NCI-H146 (cell line): ENCODE data around the gene LENG1.

Source experiments
- DNase-seq: peaks from one replicate; lab custom pipeline; 2025; lab: John Stamatoyannopoulos, UW

The LENG1 gene

GRCh38 chr19:54164369-54165068, 5.0 kb upstream of the LENG1 start:
- DNase-seq = peak; percentile 82

GRCh38 chr19:54162884-54163283, 3.4 kb upstream of the LENG1 start:
- no peak for DNase-seq

- peak; percentile 88 for DNase-seq
Measured at GRCh38 chr19:54162241-54162805, 2.8 kb upstream of the LENG1 start.

GRCh38 chr19:54160854-54161253, 1.3 kb upstream of the LENG1 start:
- peak; percentile 56 for DNase-seq

- peak; percentile 56 for DNase-seq
Measured at GRCh38 chr19:54160182-54160811, 776 bp upstream of the LENG1 start.

GRCh38 chr19:54158812-54159351, 639 bp downstream of the LENG1 start:
- DNase-seq = no peak

- DNase-seq = no peak
Measured at GRCh38 chr19:54156953-54157352, 2.6 kb downstream of the LENG1 start.

GRCh38 chr19:54156490-54156889, 3.0 kb downstream of the LENG1 start:
- DNase-seq = no peak

- DNase-seq = no peak
Measured at GRCh38 chr19:54155694-54156093, 3.8 kb downstream of the LENG1 start.

GRCh38 chr19:54154603-54155345, 4.7 kb downstream of the LENG1 start:
- no peak for DNase-seq

- DNase-seq = no peak
Measured at GRCh38 chr19:54153731-54154326, 5.7 kb downstream of the LENG1 start.

GRCh38 chr19:54152878-54153524, 6.5 kb downstream of the LENG1 start:
- no peak for DNase-seq

- DNase-seq = no peak
Measured at GRCh38 chr19:54152267-54152666, 7.3 kb downstream of the LENG1 start.

- no peak for DNase-seq
Measured at GRCh38 chr19:54151362-54152035, 8.0 kb downstream of the LENG1 start.

GRCh38 chr19:54149021-54149812, 10.3 kb downstream of the LENG1 start:
- no peak for DNase-seq

- no peak for DNase-seq
Measured at GRCh38 chr19:54148158-54148557, 11.4 kb downstream of the LENG1 start.

- DNase-seq = no peak
Measured at GRCh38 chr19:54147676-54148075, 11.8 kb downstream of the LENG1 start.

GRCh38 chr19:54145541-54146158, 13.9 kb downstream of the LENG1 start:
- DNase-seq = no peak

GRCh38 chr19:54142166-54142780, 17.2 kb downstream of the LENG1 start:
- DNase-seq = no peak
